ENCODE measurements around the gene KIF9.

GRCh38 chr3:47266709-47267489 lies 15.7 kb downstream of the KIF9 start:
- no peak for TF ChIP-seq CTCF (IDR thresholded peaks at IDR 0.05)
- no peak for TF ChIP-seq POLR2A (IDR thresholded peaks at IDR 0.05)
- TF ChIP-seq POLR2AphosphoS5 (IDR thresholded peaks at IDR 0.05; ENCODE audit: insufficient read depth in 1 of 2, low read depth in 1 of 2) = no peak

Measured in vagina (tissue), 2 donors.